NCI-H1930 (cell line): ENCODE data around the gene HMBS.
"Not testable (repeated sequence)": the region's sequence is repeated elsewhere in the genome, so short reads cannot be mapped to it uniquely, and the experiment has no call there.

ENCODE experiments used
- DNase-seq, 2 experiments: peaks; one replicate each; lab custom pipeline; 2025; lab: John Stamatoyannopoulos, UW

The HMBS gene

DNA sequence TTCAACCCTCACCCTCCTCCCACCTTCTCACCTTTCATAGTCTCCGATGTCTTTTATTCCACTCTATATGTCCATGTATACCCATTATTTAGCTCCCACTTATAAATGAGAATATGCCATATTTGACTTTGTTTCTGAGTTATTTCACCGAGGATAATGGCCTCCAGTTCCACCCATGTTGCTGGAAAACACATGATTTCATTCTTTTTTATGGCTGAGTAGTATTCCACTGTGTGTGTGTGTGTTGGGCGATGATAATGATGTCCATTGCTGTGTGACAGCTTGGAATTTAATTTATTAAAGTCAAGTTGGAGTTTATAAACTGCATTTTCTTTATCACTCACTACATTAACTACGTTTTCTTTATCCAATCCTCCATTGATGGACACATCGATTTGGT, 33.5 kb downstream of the HMBS start:
- no peak for DNase-seq

DNA sequence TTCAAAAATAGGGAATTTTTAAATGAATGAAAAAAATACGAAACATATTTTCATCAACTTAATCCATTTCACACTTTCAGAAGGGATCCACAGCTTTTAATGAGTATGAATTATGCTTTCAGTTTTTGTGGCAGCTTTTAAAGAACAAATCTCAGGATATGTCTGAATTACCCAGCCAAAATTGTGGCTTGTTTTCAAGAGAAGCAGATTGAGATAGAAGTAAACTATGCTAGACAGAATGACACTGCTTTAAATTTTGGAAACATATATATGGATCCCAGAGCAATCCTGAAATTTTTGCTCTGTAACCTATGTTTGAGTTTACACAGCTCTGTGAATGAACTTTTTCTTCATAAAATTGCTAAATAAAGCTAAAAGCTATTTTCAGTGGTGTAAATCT, 34.3 kb downstream of the HMBS start:
- DNase-seq: no peak

DNA sequence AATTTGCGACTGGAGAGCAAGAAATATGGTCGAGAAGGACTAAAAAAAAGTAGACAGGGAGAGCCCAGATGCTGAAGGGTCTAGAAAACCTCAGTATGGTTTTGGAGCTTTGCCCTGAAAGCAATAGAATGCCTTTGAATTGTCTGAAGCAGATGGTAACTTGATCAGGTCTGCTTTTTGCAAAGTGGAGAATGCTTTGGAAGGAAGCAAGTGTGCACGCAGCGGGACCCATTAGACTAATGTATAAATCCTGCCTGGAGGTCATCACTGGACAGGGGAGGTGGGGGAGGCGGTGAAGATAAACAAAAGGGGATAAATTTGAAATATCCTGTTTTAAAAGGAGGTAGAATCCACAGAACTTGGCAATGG, 35.9 kb downstream of the HMBS start:
- DNase-seq: no peak

DNA sequence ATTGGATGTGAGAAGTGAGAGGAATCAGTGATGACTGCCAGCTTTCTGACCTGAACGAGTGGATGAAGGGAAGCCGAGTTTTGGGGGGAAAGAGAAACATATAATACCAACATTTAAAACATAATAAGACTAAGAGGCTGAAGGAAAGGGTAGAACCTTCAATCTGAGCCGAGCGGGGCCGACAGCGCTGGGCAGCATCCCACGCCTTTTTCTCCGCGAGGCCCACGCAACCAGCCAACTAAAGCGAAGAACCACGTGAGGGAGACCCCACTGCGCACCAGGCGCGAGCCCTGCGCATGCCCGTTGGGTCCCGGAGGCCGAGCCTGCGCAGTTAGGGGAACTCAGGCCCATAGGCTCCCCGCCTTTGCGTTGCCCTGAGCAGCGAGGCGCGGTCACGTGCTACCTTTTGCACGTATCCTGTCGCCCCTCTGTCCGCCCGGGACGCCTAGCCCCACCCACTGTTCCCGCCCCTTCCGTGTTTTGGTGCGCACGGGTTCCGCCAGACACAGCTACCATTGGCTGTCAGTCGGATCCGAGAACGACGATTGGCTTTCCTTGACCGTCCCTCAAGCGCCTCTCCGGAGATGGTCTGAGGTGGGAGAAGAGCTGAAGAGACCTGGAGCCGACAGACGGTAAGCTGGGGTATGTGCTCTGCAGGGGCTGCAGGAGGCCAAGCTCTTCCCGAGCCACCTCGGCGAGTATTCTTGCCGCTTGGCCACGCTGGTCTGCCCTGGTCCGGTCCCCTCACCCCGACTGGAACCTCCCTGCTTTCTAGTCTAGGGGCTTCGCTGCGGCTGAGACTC, 36.5 kb downstream of the HMBS start, which contains the start of gene HINFP:
HINFP (plus strand) TSS at position 573 of the 803 bp plus-strand sequence. CDS start 5,365 bp downstream, outside the sequence.
- peak; percentile 97 to 98 for DNase-seq

DNA sequence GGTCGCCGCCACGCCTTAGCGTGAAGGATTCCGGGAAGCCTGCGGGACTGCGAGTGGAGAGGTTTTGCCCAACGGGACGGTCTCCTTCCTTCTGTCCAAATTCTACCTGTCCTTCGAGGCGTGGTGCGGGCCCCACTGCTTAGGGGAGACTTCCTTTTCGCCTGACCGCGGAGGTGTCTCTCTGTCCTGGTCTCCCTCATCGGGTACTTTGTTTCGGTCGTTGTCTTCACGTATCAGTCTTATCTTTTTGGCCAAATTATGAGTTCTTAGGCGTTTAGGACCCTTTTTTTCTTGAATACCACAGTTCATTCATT, 37.1 kb downstream of the HMBS start:
- no peak for DNase-seq

DNA sequence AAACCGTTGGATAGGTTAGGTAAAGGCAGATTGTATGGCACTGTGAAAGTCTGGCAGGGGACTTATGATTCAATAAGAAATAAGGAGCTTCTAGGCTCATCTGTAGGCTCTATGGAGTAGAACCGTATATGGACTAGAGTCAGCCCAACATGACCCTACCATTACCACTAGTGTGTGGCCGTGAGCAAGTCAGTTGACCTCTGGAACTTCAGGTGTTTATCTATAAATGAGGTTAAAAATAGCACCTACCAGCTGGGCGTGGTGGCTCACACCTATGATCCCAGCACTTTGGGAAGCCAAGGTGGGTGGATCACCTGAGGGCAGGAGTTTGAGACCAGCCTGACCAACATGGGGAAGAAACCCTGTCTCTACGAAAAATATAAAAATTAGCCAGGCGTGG, 41.1 kb downstream of the HMBS start:
- DNase-seq: no peak

DNA sequence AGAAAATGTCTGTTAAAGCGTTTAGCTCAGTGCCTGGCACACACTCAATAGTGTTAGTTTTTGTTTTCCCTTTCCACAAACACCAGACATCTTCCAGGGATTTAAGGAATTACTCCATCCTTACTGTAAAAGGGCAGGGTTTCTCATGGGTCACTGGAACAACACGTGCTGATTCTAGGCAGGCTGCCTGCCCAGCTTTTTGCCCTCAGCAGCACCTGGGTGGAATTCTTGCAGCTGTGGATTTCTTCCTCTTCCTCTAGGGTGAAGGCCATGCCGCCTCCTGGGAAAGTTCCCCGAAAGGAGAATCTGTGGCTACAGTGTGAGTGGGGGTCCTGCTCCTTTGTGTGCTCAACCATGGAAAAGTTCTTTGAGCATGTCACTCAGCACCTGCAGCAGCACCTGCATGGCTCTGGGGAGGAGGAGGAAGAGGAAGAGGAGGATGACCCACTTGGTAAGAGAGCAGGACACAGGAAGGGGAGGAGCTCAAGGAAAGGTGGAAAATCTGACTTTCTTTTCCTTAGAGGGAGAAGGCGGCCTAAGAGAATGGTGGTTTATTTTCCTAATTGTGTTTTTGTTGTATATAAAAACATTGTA, 42.1 kb downstream of the HMBS start:
- DNase-seq: no peak

DNA sequence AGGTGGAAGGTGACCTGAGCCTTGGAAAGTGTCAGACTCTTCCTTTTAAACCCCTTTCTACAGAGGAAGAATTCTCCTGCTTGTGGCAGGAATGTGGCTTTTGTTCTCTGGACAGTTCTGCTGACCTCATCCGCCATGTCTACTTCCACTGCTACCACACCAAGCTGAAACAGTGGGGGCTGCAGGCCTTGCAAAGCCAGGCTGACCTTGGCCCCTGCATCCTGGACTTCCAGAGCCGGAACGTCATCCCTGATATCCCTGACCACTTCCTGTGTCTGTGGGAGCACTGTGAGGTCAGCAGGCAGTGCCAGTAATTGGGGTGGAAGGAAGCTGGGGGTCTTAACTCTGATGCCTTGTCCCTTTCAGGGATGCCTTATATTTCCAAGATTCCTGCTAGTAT, 46.0 kb downstream of the HMBS start:
- no peak for DNase-seq

DNA sequence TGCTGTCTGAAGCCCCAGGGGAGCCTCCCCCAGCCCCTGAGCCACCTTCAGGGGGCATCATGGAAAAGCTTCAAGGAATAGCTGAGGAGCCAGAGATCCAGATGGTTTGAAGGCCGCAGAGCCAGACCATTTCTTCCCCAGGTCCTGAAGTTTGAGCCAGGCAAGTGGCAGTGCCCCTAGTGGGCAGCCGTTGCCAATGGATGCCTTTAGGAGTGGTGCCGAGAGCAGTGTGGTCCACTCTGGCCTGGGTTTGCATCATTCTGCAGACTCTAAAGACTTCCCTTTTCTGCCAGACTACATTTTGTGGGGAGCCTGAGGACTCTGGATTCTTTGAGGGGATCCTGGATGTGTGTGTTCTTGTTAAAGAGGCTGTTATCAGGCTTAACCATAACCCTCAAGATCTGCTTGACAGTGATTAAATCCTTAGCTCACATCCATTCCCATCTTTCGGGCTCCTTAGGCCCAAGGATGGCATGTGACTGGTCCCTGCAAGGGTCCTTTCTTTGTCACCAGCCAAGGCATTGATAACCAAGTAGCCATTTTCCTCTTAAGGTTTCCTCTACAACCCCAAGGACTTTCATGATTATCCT, 49.8 kb downstream of the HMBS start:
- DNase-seq: no peak

DNA sequence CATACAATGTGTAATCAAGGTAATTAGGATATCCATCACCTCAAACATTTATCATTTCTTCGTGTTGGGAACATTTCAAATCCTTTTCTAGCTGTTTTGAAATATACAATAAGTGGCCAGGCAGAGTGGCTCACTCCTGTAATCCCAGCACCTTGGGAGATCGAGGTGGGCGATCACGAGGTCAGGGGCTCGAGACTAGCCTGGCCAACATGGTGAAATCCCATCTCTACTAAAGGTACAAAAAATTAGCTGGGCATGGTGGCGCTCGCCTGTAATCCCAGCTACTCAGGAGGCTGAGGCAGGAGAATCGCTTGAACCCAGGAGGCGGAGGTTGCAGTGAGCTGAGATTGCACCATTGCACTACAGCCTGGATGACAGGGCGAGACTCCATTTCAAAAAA, 54.6 kb downstream of the HMBS start:
- not testable (repeated sequence) for DNase-seq
